Mucosa of stomach (tissue), 1 donor: ENCODE measurements around the gene SDHAF4.
"Not testable (repeated sequence)": the region's sequence is repeated elsewhere in the genome, so short reads cannot be mapped to it uniquely, and the experiment has no call there.

Experiments
- H3K27me3 ChIP-seq: one replicate; pipeline ENCODE4 v1.7.0; 2013; ENCODE audit warnings: mild to moderate bottlenecking, low read length; ENCODE audit not compliant: control insufficient read depth, insufficient read depth
- H3K36me3 ChIP-seq: one replicate; pipeline ENCODE4 v1.7.0; 2013; ENCODE audit warnings: low read length; ENCODE audit not compliant: control insufficient read depth, insufficient read depth
- H3K4me1 ChIP-seq: one replicate; pipeline ENCODE4 v1.7.0; 2013; ENCODE audit warnings: mild to moderate bottlenecking, low read length; ENCODE audit not compliant: control insufficient read depth, insufficient read depth
- H3K4me3 ChIP-seq: one replicate; pipeline ENCODE4 v1.7.0; 2013; ENCODE audit warnings: low read length
- H3K9ac ChIP-seq: one replicate; pipeline ENCODE4 v1.7.0; 2013; ENCODE audit warnings: mild to moderate bottlenecking, low read length, moderate library complexity
- H3K9me3 ChIP-seq: one replicate; pipeline ENCODE4 v1.7.0; 2013; ENCODE audit warnings: mild to moderate bottlenecking, low read length, moderate library complexity; ENCODE audit not compliant: control insufficient read depth
- donor health status: Pancreatic carcinoma.

The SDHAF4 gene

GRCh38 chr6:70599187-70599586 is 32.5 kb downstream of the SDHAF4 start:
- Histone ChIP-seq H3K36me3 (no peaks in the 10 kb centered on the region), H3K4me1 (no peaks in the 10 kb centered on the region), H3K4me3 (no peak overlapping the region), H3K9ac (no peak overlapping the region), H3K27me3 (no peaks in the 10 kb centered on the region), H3K9me3 (no peaks in the 10 kb centered on the region)

GRCh38 chr6:70601014-70601413 is 34.3 kb downstream of the SDHAF4 start:
- H3K9me3 ChIP-seq = no peaks in the 10 kb centered on the region
- H3K27me3 ChIP-seq = no peaks in the 10 kb centered on the region
- no peak overlapping the region for H3K9ac ChIP-seq
- H3K36me3 ChIP-seq = no peaks in the 10 kb centered on the region
- no peaks in the 10 kb centered on the region for H3K4me1 ChIP-seq
- no peak overlapping the region for H3K4me3 ChIP-seq

- no peaks in the 10 kb centered on the region for H3K27me3 ChIP-seq
- no peaks in the 10 kb centered on the region for H3K4me1 ChIP-seq
These were observed 37.5 kb downstream of the SDHAF4 start for GRCh38 chr6:70604254-70604653.

GRCh38 chr6:70607371-70607770 is 40.6 kb downstream of the SDHAF4 start:
- not testable (repeated sequence) for H3K9ac ChIP-seq, H3K9me3 ChIP-seq, H3K4me3 ChIP-seq, H3K4me1 ChIP-seq, H3K36me3 ChIP-seq, H3K27me3 ChIP-seq

More at GRCh38 chr6:70604254-70604653, 37.5 kb downstream of the SDHAF4 start:
- Histone ChIP-seq H3K9ac (no peak overlapping the region), H3K36me3 (no peaks in the 10 kb centered on the region), H3K9me3 (no peaks in the 10 kb centered on the region), H3K4me3 (no peak overlapping the region)

- H3K36me3 ChIP-seq, H3K27me3 ChIP-seq, H3K9me3 ChIP-seq, H3K9ac ChIP-seq, H3K4me1 ChIP-seq, H3K4me3 ChIP-seq: not testable (repeated sequence)
These were observed 42.5 kb downstream of the SDHAF4 start for GRCh38 chr6:70609181-70609580.

- Histone ChIP-seq H3K27me3 (no peaks in the 10 kb centered on the region), H3K9me3 (no peaks in the 10 kb centered on the region), H3K4me1 (no peaks in the 10 kb centered on the region), H3K36me3 (no peaks in the 10 kb centered on the region), H3K9ac (no peak overlapping the region), H3K4me3 (no peak overlapping the region)
These were observed 50.1 kb downstream of the SDHAF4 start for GRCh38 chr6:70616728-70617260.

- H3K4me3 ChIP-seq = no peak overlapping the region
- H3K27me3 ChIP-seq = no peaks in the 10 kb centered on the region
- H3K9me3 ChIP-seq = no peaks in the 10 kb centered on the region
- H3K36me3 ChIP-seq = no peaks in the 10 kb centered on the region
- H3K9ac ChIP-seq = no peak overlapping the region
- H3K4me1 ChIP-seq = no peaks in the 10 kb centered on the region
These were observed 54.0 kb downstream of the SDHAF4 start for GRCh38 chr6:70620746-70621145.

GRCh38 chr6:70622461-70622860 is 55.7 kb downstream of the SDHAF4 start:
- Histone ChIP-seq H3K9me3 (no peaks in the 10 kb centered on the region), H3K9ac (no peak overlapping the region), H3K4me1 (no peaks in the 10 kb centered on the region), H3K27me3 (no peaks in the 10 kb centered on the region), H3K36me3 (no peaks in the 10 kb centered on the region), H3K4me3 (no peak overlapping the region)

GRCh38 chr6:70625436-70625835 is 58.7 kb downstream of the SDHAF4 start:
- H3K4me1 ChIP-seq = no peaks in the 10 kb centered on the region
- H3K9ac ChIP-seq = no peak overlapping the region
- H3K9me3 ChIP-seq = no peaks in the 10 kb centered on the region
- no peak overlapping the region for H3K4me3 ChIP-seq
- no peaks in the 10 kb centered on the region for H3K36me3 ChIP-seq
- H3K27me3 ChIP-seq = no peaks in the 10 kb centered on the region

GRCh38 chr6:70627500-70628254 is 60.9 kb downstream of the SDHAF4 start:
- H3K4me1 ChIP-seq = no peaks in the 10 kb centered on the region

GRCh38 chr6:70629929-70630328 is 63.2 kb downstream of the SDHAF4 start:
- H3K9me3 ChIP-seq = no peaks in the 10 kb centered on the region
- no peaks in the 10 kb centered on the region for H3K4me1 ChIP-seq
- H3K27me3 ChIP-seq = no peaks in the 10 kb centered on the region
- H3K4me3 ChIP-seq = no peak overlapping the region
- H3K36me3 ChIP-seq = no peaks in the 10 kb centered on the region
- H3K9ac ChIP-seq = no peak overlapping the region

More at GRCh38 chr6:70627500-70628254, 60.9 kb downstream of the SDHAF4 start:
- Histone ChIP-seq H3K4me3 (no peak overlapping the region), H3K9me3 (no peaks in the 10 kb centered on the region), H3K9ac (no peak overlapping the region), H3K27me3 (no peaks in the 10 kb centered on the region), H3K36me3 (no peaks in the 10 kb centered on the region)

- Histone ChIP-seq H3K36me3 (no peaks in the 10 kb centered on the region), H3K27me3 (no peaks in the 10 kb centered on the region), H3K9me3 (no peaks in the 10 kb centered on the region), H3K4me1 (no peaks in the 10 kb centered on the region), H3K9ac (no peak overlapping the region), H3K4me3 (no peak overlapping the region)
These were observed 67.1 kb downstream of the SDHAF4 start for GRCh38 chr6:70633870-70634269.
